ENCODE results near the gene SPATA31C1.

The SPATA31C1 gene

GRCh38 chr9:87944096-87944495, 26.3 kb downstream of the SPATA31C1 start:
- no peak for TF ChIP-seq CTCF (conservative IDR thresholded peaks at IDR 0.05)
- no peak overlapping the region for H3K27ac ChIP-seq

GRCh38 chr9:87944682-87945081, 26.9 kb downstream of the SPATA31C1 start:
- H3K27ac ChIP-seq: no peak overlapping the region
- no peak for TF ChIP-seq CTCF (conservative IDR thresholded peaks at IDR 0.05)

- TF ChIP-seq CTCF (conservative IDR thresholded peaks at IDR 0.05): no peak
- H3K27ac ChIP-seq: no peak overlapping the region
Observed at GRCh38 chr9:87950296-87950695, 32.5 kb downstream of the SPATA31C1 start.

GRCh38 chr9:87950765-87951488, 33.2 kb downstream of the SPATA31C1 start:
- TF ChIP-seq CTCF (conservative IDR thresholded peaks at IDR 0.05): peak; percentile 80
- no peak overlapping the region for H3K27ac ChIP-seq

- H3K27ac ChIP-seq: no peak overlapping the region
- no peak for TF ChIP-seq CTCF (conservative IDR thresholded peaks at IDR 0.05)
Observed at GRCh38 chr9:87954230-87954629, 36.5 kb downstream of the SPATA31C1 start.

- TF ChIP-seq CTCF (conservative IDR thresholded peaks at IDR 0.05): no peak
- H3K27ac ChIP-seq: no peak overlapping the region
Observed at GRCh38 chr9:87957839-87958238, 40.1 kb downstream of the SPATA31C1 start.

- no peak for TF ChIP-seq CTCF (conservative IDR thresholded peaks at IDR 0.05)
- no peak overlapping the region for H3K27ac ChIP-seq
Observed at GRCh38 chr9:87958591-87958990, 40.8 kb downstream of the SPATA31C1 start.

All from VCaP (cell line).